Chondrocyte (in vitro differentiated cells): Measurements from ENCODE around the gene CKLF. TPM values are rescaled to one million over a fixed set of nuclear protein-coding genes. Genes with fewer than 3 reads are reported as not detected.
"Not testable (repeated sequence)": the region's sequence is repeated elsewhere in the genome, so short reads cannot be mapped to it uniquely, and the experiment has no call there.

Experiments
- DNase-seq: peaks from one replicate; pipeline ENCODE4 v3.0.0; 2021; ENCODE audit warnings: mixed read lengths, low spot score
- H3K27ac Mint-ChIP-seq: one replicate; pipeline ENCODE4 v1.8.0; 2021; ENCODE audit warnings: mild to moderate bottlenecking, moderate library complexity, mixed read lengths; ENCODE audit not compliant: unreplicated experiment
- H3K27me3 Mint-ChIP-seq: 2 replicates; pipeline ENCODE4 v1.8.0; 2021; ENCODE audit warnings: low read depth, mixed read lengths
- H3K36me3 Mint-ChIP-seq: 2 replicates; pipeline ENCODE4 v1.8.0; 2021; ENCODE audit warnings: low read depth, mixed read lengths
- H3K4me1 Mint-ChIP-seq: 2 replicates; pipeline ENCODE4 v1.8.0; 2021; ENCODE audit warnings: low read depth, mild to moderate bottlenecking, mixed read lengths
- H3K4me3 Mint-ChIP-seq: one replicate; pipeline ENCODE4 v1.8.0; 2021; ENCODE audit warnings: mild to moderate bottlenecking, moderate library complexity, mixed read lengths; ENCODE audit not compliant: unreplicated experiment
- H3K9me3 Mint-ChIP-seq: 2 replicates; pipeline ENCODE4 v1.8.0; 2021; ENCODE audit warnings: low read depth, mixed read lengths
- CTCF ChIP-seq: fragments of 200-600 bp; sonication (generic); IDR thresholded peaks from 2 replicates; pipeline ENCODE4 v1.5.0; 2021; ENCODE audit warnings: antibody characterized with exemption, mild to moderate bottlenecking, moderate library complexity
- total RNA-seq: library from RNA; stranded (reverse); gene quantifications from 3 replicates; pipeline ENCODE4 v1.2.1, GENCODE V29; 2021

The CKLF gene
- total RNA-seq, 1 donor from 2014 or later, result 47.3 TPM

- peaks cover 9% of the 10 kb centered on the region for H3K36me3 Mint-ChIP-seq
- H3K4me3 Mint-ChIP-seq, result no peak overlapping the region
- H3K27ac Mint-ChIP-seq, result no peak overlapping the region
- peaks cover 16% of the 10 kb centered on the region for H3K4me1 Mint-ChIP-seq
- H3K9me3 Mint-ChIP-seq, result no peaks in the 10 kb centered on the region
- no peak for DNase-seq
- TF ChIP-seq CTCF, result no peak
- no peaks in the 10 kb centered on the region for H3K27me3 Mint-ChIP-seq
Measured at GRCh38 chr16:66563574-66564334, 11.4 kb downstream of the CKLF start.

- H3K9me3 Mint-ChIP-seq, result no peaks in the 10 kb centered on the region
- H3K4me1 Mint-ChIP-seq, result peaks cover 41% of the 10 kb centered on the region
- peaks cover 7% of the 10 kb centered on the region for H3K36me3 Mint-ChIP-seq
- H3K4me3 Mint-ChIP-seq, result no peak within 1 kb of the TSS
- H3K27ac Mint-ChIP-seq, result no peak within 1 kb of the TSS
- DNase-seq, result no peak
- H3K27me3 Mint-ChIP-seq, result no peaks in the 10 kb centered on the region
- no peak for TF ChIP-seq CTCF
Measured at GRCh38 chr16:66566051-66566901, 13.9 kb downstream of the CKLF start, which contains the start of gene CMTM1. Gene CMTM1, plus strand, starts transcription at chr16:66566439. Its CDS starts 75 bp downstream, at chr16:66566514.

GRCh38 chr16:66567270-66567669 is 14.9 kb downstream of the CKLF start:
- H3K27ac Mint-ChIP-seq, DNase-seq, H3K27me3 Mint-ChIP-seq, H3K4me3 Mint-ChIP-seq, H3K36me3 Mint-ChIP-seq, H3K9me3 Mint-ChIP-seq: not testable (repeated sequence)
- peaks cover 49% of the 10 kb centered on the region for H3K4me1 Mint-ChIP-seq

GRCh38 chr16:66568355-66568754 is 16.0 kb downstream of the CKLF start:
- no peak for DNase-seq
- Mint-ChIP-seq H3K27ac (peak overlapping the region; percentile 85), H3K9me3 (no peaks in the 10 kb centered on the region), H3K4me3 (no peak overlapping the region), H3K27me3 (no peaks in the 10 kb centered on the region), H3K4me1 (peaks cover 59% of the 10 kb centered on the region), H3K36me3 (peaks cover 6% of the 10 kb centered on the region)
- no peak for TF ChIP-seq CTCF

- no peak overlapping the region for H3K4me3 Mint-ChIP-seq
- TF ChIP-seq CTCF, result no peak
- H3K36me3 Mint-ChIP-seq, result peaks cover 6% of the 10 kb centered on the region
- H3K9me3 Mint-ChIP-seq, result no peaks in the 10 kb centered on the region
- no peaks in the 10 kb centered on the region for H3K27me3 Mint-ChIP-seq
- peak overlapping the region; percentile 85 for H3K27ac Mint-ChIP-seq
- DNase-seq, result no peak
- peaks cover 63% of the 10 kb centered on the region for H3K4me1 Mint-ChIP-seq
Measured at GRCh38 chr16:66569131-66569530, 16.8 kb downstream of the CKLF start.
